NCI-H446 (cell line): ENCODE data around the gene AVPR1B.

Experiments used
- DNase-seq, 2 experiments: peaks; one replicate each; lab custom pipeline; 2025; lab: John Stamatoyannopoulos, UW

Gene AVPR1B

GRCh38 chr1:206112600-206113301 lies 4.4 kb downstream of the AVPR1B start:
- DNase-seq, result no peak

- DNase-seq, result no peak
These were observed 5.8 kb downstream of the AVPR1B start for GRCh38 chr1:206111271-206111927.

GRCh38 chr1:206110820-206111219 lies 6.4 kb downstream of the AVPR1B start:
- no peak for DNase-seq

- DNase-seq, result no peak
These were observed 7.0 kb downstream of the AVPR1B start for GRCh38 chr1:206110161-206110560.

- DNase-seq, result no peak
These were observed 7.5 kb downstream of the AVPR1B start for GRCh38 chr1:206109718-206110117.

GRCh38 chr1:206108635-206109034 lies 8.6 kb downstream of the AVPR1B start:
- no peak for DNase-seq

GRCh38 chr1:206107168-206107544 lies 10.0 kb downstream of the AVPR1B start:
- no peak for DNase-seq

- peak; percentile 66 to 85 for DNase-seq
These were observed 10.6 kb downstream of the AVPR1B start for GRCh38 chr1:206106328-206107167.

GRCh38 chr1:206105464-206105995 lies 11.7 kb downstream of the AVPR1B start:
- no peak for DNase-seq

- no peak for DNase-seq
These were observed 13.2 kb downstream of the AVPR1B start for GRCh38 chr1:206103979-206104378.

- DNase-seq, result no peak
These were observed 14.8 kb downstream of the AVPR1B start for GRCh38 chr1:206102292-206102936.

- no peak for DNase-seq
These were observed 15.7 kb downstream of the AVPR1B start for GRCh38 chr1:206101351-206102045.

GRCh38 chr1:206100226-206100815 lies 16.9 kb downstream of the AVPR1B start:
- no peak for DNase-seq

- no peak for DNase-seq
These were observed 18.8 kb downstream of the AVPR1B start for GRCh38 chr1:206098242-206098919.

GRCh38 chr1:206097381-206097780 lies 19.8 kb downstream of the AVPR1B start:
- no peak for DNase-seq

GRCh38 chr1:206094024-206094423 lies 23.2 kb downstream of the AVPR1B start:
- DNase-seq, result no peak

GRCh38 chr1:206089341-206089740 lies 27.8 kb downstream of the AVPR1B start:
- no peak for DNase-seq

- no peak for DNase-seq
These were observed 30.1 kb downstream of the AVPR1B start for GRCh38 chr1:206087091-206087490.

- no peak for DNase-seq
These were observed 33.4 kb downstream of the AVPR1B start for GRCh38 chr1:206083750-206084149.
